ENCODE data around the gene HOXC5.
A peak's percentile ranks its signal among the peaks of the same experiment; 100 is the strongest.

HOXC5 gene

DNA sequence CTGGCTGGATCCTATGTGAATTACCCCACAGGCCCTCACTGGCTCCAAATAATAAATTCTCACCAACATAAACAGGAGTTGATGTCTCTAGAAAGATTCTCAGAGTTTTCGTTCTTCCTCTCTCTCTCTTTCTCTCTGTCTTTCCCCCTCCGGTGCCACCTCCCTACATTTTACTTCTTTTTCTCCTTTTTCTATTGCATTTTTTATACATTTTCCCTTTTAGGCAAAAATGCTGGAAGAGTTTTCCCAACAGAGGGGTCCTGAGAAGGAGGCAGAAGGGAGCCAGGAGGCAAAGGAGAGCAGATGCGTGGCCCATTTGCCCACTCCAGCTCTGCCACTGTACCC is 5.4 kb upstream of the HOXC5 start:
- H3K9me3 ChIP-seq (ENCODE audit: control insufficient read depth, insufficient read depth, low read length) = no peaks in the 10 kb centered on the region
- no peak overlapping the region for H3K9ac ChIP-seq (ENCODE audit: low read depth, low read length)
- 0 out of 2 replicates have a peak, but pooled peaks cover 4% of the 10 kb centered on the region for H3K4me1 ChIP-seq (ENCODE audit: insufficient read depth, low read length)
- no peaks in the 10 kb centered on the region for H3K36me3 ChIP-seq (ENCODE audit: insufficient read depth, low read length)

DNA sequence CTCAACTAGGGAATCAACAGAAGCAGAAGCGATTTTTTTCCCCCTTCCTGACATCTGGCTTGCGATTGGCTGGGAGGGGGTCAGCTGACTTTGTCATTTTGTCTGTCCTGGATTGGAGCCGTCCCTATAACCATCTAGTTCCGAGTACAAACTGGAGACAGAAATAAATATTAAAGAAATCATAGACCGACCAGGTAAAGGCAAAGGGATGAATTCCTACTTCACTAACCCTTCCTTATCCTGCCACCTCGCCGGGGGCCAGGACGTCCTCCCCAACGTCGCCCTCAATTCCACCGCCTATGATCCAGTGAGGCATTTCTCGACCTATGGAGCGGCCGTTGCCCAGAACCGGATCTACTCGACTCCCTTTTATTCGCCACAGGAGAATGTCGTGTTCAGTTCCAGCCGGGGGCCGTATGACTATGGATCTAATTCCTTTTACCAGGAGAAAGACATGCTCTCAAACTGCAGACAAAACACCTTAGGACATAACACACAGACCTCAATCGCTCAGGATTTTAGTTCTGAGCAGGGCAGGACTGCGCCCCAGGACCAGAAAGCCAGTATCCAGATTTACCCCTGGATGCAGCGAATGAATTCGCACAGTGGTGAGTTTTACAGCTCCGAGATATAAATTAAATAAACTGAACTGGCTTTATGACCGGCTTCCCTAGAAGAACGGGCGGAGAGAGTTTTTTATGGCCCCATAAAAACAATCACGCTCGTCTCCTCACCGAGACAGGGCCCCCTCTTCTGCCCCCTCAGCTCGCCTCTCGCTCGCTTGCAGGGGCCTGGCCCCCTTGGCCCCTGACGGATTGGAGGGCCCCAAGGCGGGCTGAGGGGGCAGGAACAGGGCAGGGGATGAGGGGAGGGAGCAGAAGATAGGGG is 4.3 kb upstream of the HOXC5 start, which contains the start of gene HOXC6:
Gene HOXC6 (plus strand): TSS at position 127 of the 888 bp plus-strand sequence. CDS start 82 bp downstream, at position 209.
- no peaks in the 10 kb centered on the region for H3K9me3 ChIP-seq (ENCODE audit: control insufficient read depth, insufficient read depth, low read length)
- H3K9ac ChIP-seq (ENCODE audit: low read depth, low read length) = peak within 1 kb of the TSS; percentile 0; the same call in 1 of the 2 replicates
- H3K4me1 ChIP-seq (ENCODE audit: insufficient read depth, low read length) = peaks cover 4% of the 10 kb centered on the region; the same call in 1 of the 2 replicates

GRCh38 chr12:54029529-54030441 is 3.1 kb upstream of the HOXC5 start:
- no peaks in the 10 kb centered on the region for H3K36me3 ChIP-seq (ENCODE audit: insufficient read depth, low read length)
- H3K9ac ChIP-seq (ENCODE audit: low read depth, low read length) = peak overlapping the region; percentile 18; the same call in 1 of the 2 replicates
- H3K9me3 ChIP-seq (ENCODE audit: control insufficient read depth, insufficient read depth, low read length) = no peaks in the 10 kb centered on the region
- peaks cover 4% of the 10 kb centered on the region; the same call in 1 of the 2 replicates for H3K4me1 ChIP-seq (ENCODE audit: insufficient read depth, low read length)

More for the DNA sequence above, 4.3 kb upstream of the HOXC5 start, which contains the start of gene HOXC6:
- no peaks in the 10 kb centered on the region for H3K36me3 ChIP-seq (ENCODE audit: insufficient read depth, low read length)

- H3K9ac ChIP-seq (ENCODE audit: low read depth, low read length) = no peak overlapping the region
- peaks cover 4% of the 10 kb centered on the region; the same call in 1 of the 2 replicates for H3K4me1 ChIP-seq (ENCODE audit: insufficient read depth, low read length)
- no peaks in the 10 kb centered on the region for H3K36me3 ChIP-seq (ENCODE audit: insufficient read depth, low read length)
- H3K9me3 ChIP-seq (ENCODE audit: control insufficient read depth, insufficient read depth, low read length) = no peaks in the 10 kb centered on the region
These were observed 2.4 kb upstream of the HOXC5 start for GRCh38 chr12:54030442-54030801.

- Histone ChIP-seq H3K9ac (ENCODE audit: low read depth, low read length) (no peak overlapping the region), H3K4me1 (ENCODE audit: insufficient read depth, low read length) (peaks cover 4% of the 10 kb centered on the region; the same call in 1 of the 2 replicates), H3K9me3 (ENCODE audit: control insufficient read depth, insufficient read depth, low read length) (no peaks in the 10 kb centered on the region), H3K36me3 (ENCODE audit: insufficient read depth, low read length) (no peaks in the 10 kb centered on the region)
These were observed 1.9 kb upstream of the HOXC5 start for GRCh38 chr12:54030889-54031471.

DNA sequence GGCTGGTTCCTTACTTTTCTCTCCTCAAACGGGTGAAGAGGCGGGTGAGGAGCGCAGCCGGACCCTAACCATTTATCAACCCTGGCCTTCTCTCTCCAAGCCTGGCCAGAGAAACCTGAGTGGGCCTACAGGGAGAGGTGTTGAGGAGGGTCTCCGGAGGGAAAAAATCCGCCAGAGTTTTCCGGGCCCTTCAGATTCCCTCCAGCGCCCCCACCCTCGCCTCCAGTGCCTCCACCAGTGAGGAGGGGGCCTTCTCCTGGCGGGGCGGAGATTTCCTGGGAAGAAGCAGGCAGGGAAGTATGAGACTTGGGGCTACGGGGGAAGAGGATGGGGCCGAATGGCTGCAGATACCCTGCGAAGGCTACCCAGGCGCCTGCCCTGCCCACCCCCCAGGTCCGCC is 1.4 kb upstream of the HOXC5 start:
- Histone ChIP-seq H3K36me3 (ENCODE audit: insufficient read depth, low read length) (no peaks in the 10 kb centered on the region), H3K9me3 (ENCODE audit: control insufficient read depth, insufficient read depth, low read length) (no peaks in the 10 kb centered on the region), H3K4me1 (ENCODE audit: insufficient read depth, low read length) (peaks cover 4% of the 10 kb centered on the region; the same call in 1 of the 2 replicates), H3K9ac (ENCODE audit: low read depth, low read length) (no peak overlapping the region)

GRCh38 chr12:54032086-54032619 is 697 bp upstream of the HOXC5 start:
- H3K9ac ChIP-seq (ENCODE audit: low read depth, low read length) = no peak overlapping the region
- H3K9me3 ChIP-seq (ENCODE audit: control insufficient read depth, insufficient read depth, low read length) = no peaks in the 10 kb centered on the region
- H3K4me1 ChIP-seq (ENCODE audit: insufficient read depth, low read length) = peaks cover 4% of the 10 kb centered on the region; the same call in 1 of the 2 replicates
- no peaks in the 10 kb centered on the region for H3K36me3 ChIP-seq (ENCODE audit: insufficient read depth, low read length)

- Histone ChIP-seq H3K36me3 (ENCODE audit: insufficient read depth, low read length) (no peaks in the 10 kb centered on the region), H3K9me3 (ENCODE audit: control insufficient read depth, insufficient read depth, low read length) (no peaks in the 10 kb centered on the region), H3K9ac (ENCODE audit: low read depth, low read length) (peak overlapping the region; percentile 5; the same call in 1 of the 2 replicates), H3K4me1 (ENCODE audit: insufficient read depth, low read length) (peaks cover 3% of the 10 kb centered on the region; the same call in 1 of the 2 replicates)
These were observed 493 bp downstream of the HOXC5 start for GRCh38 chr12:54033106-54033979.

DNA sequence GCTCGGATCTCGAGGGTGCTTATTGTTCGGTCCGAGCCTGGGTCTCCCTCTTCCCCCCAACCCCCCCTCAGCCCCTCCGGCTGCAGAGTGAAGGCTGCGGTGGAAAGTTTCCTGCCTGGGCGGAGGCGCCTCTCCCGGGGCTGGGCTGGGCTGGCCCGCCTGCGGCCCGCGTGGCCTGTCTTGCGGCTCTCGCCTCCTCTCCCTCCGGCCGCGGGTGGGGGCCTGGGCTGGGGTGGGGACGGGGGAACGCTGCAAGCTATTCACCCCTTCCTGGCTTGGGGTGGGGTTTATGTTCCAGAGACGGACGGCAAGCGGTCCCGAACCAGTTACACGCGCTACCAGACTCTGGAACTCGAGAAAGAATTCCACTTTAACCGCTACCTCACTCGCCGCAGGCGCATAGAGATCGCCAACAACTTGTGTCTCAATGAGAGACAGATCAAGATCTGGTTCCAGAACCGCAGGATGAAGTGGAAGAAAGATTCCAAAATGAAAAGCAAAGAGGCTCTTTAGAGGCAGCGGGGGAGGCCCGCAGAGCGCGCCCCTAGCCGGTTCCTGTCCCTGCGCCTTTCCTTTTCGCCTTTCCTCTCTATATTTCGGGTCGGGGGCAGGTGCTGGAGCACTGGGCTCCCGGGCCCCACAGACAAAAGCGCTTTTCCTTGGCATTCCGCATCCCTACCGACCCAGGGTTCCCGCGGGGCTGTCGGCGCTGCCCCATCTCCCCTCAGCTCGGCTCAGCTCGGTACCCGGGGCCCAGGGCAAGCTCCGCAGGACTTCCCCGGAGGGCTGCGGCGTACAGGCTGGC is 1.3 kb downstream of the HOXC5 start:
- Histone ChIP-seq H3K36me3 (ENCODE audit: insufficient read depth, low read length) (no peaks in the 10 kb centered on the region), H3K4me1 (ENCODE audit: insufficient read depth, low read length) (no peaks in the 10 kb centered on the region; the same call in 1 of the 2 replicates), H3K9ac (ENCODE audit: low read depth, low read length) (no peak overlapping the region; the same call in 1 of the 2 replicates), H3K9me3 (ENCODE audit: control insufficient read depth, insufficient read depth, low read length) (no peaks in the 10 kb centered on the region)

- Histone ChIP-seq H3K9ac (ENCODE audit: low read depth, low read length) (no peak overlapping the region), H3K4me1 (ENCODE audit: insufficient read depth, low read length) (no peaks in the 10 kb centered on the region; the same call in 1 of the 2 replicates), H3K9me3 (ENCODE audit: control insufficient read depth, insufficient read depth, low read length) (no peaks in the 10 kb centered on the region), H3K36me3 (ENCODE audit: insufficient read depth, low read length) (no peaks in the 10 kb centered on the region)
These were observed 2.0 kb downstream of the HOXC5 start for GRCh38 chr12:54034785-54035310.

GRCh38 chr12:54035568-54036264 is 2.9 kb downstream of the HOXC5 start:
- Histone ChIP-seq H3K4me1 (ENCODE audit: insufficient read depth, low read length) (no peaks in the 10 kb centered on the region; the same call in 1 of the 2 replicates), H3K9ac (ENCODE audit: low read depth, low read length) (no peak overlapping the region), H3K9me3 (ENCODE audit: control insufficient read depth, insufficient read depth, low read length) (no peaks in the 10 kb centered on the region), H3K36me3 (ENCODE audit: insufficient read depth, low read length) (no peaks in the 10 kb centered on the region)
